Activated naive CD8-positive, alpha-beta T cell treated with anti-CD3 and anti-CD28 coated beads, Interleukin-2, amount 50 U/mL, for 16 hours (primary cell): Measurements from ENCODE around the gene LSM11.

ENCODE experiments used
- DNase-seq: peaks from one replicate; pipeline ENCODE4 v3.0.0-alpha.2; 2020; ENCODE audit warnings: low read depth, low spot score

The LSM11 gene

GRCh38 chr5:157734436-157734835, 9.1 kb upstream of the LSM11 start:
- no peak for DNase-seq

- no peak for DNase-seq
Observed at GRCh38 chr5:157735991-157736390, 7.5 kb upstream of the LSM11 start.

- DNase-seq, result no peak
Observed at GRCh38 chr5:157739388-157740228, 3.9 kb upstream of the LSM11 start.

- no peak for DNase-seq
Observed at GRCh38 chr5:157740229-157740610, 3.3 kb upstream of the LSM11 start.

- no peak for DNase-seq
Observed at GRCh38 chr5:157741131-157741530, 2.4 kb upstream of the LSM11 start.

GRCh38 chr5:157744051-157745011, 819 bp downstream of the LSM11 start:
- no peak for DNase-seq

- no peak for DNase-seq
Observed at GRCh38 chr5:157745041-157745456, 1.5 kb downstream of the LSM11 start.

- DNase-seq, result no peak
Observed at GRCh38 chr5:157747173-157747740, 3.7 kb downstream of the LSM11 start.

GRCh38 chr5:157747766-157748700, 4.5 kb downstream of the LSM11 start:
- no peak for DNase-seq

- no peak for DNase-seq
Observed at GRCh38 chr5:157748760-157749461, 5.4 kb downstream of the LSM11 start.

GRCh38 chr5:157749462-157749799, 5.9 kb downstream of the LSM11 start:
- no peak for DNase-seq

- DNase-seq, result no peak
Observed at GRCh38 chr5:157750320-157750719, 6.8 kb downstream of the LSM11 start.

GRCh38 chr5:157756122-157756521, 12.6 kb downstream of the LSM11 start:
- no peak for DNase-seq

GRCh38 chr5:157758706-157759105, 15.2 kb downstream of the LSM11 start:
- DNase-seq, result no peak

GRCh38 chr5:157761690-157762621, 18.4 kb downstream of the LSM11 start:
- no peak for DNase-seq

GRCh38 chr5:157764531-157764930, 21.0 kb downstream of the LSM11 start:
- no peak for DNase-seq

GRCh38 chr5:157766442-157766841, 22.9 kb downstream of the LSM11 start:
- no peak for DNase-seq

- DNase-seq, result no peak
Observed at GRCh38 chr5:157766902-157767301, 23.4 kb downstream of the LSM11 start.

- no peak for DNase-seq
Observed at GRCh38 chr5:157767689-157768088, 24.2 kb downstream of the LSM11 start.
